SU-DHL-6 (cell line): ENCODE data around the gene KLHL29.

ENCODE experiments used
- EZH2phosphoT487 ChIP-seq: fragments of 200-600 bp; sonication (generic), shearing (Covaris generic); conservative IDR thresholded peaks from 2 replicates; pipeline ENCODE4 v1.6.1; 2018; ENCODE audit warnings: mild to moderate bottlenecking, antibody characterized with exemption, low read length, moderate library complexity, mixed read lengths
- TF ChIP-seq, protein P1 (sequence below): fragments of 200-600 bp; sonication (generic); IDR thresholded peaks from one replicate; pipeline ENCODE4 v1.5.1; 2017; ENCODE audit warnings: antibody characterized with exemption, mild to moderate bottlenecking, low read length, moderate library complexity; ENCODE audit not compliant: insufficient read depth, poor library complexity, severe bottlenecking

DNA sequence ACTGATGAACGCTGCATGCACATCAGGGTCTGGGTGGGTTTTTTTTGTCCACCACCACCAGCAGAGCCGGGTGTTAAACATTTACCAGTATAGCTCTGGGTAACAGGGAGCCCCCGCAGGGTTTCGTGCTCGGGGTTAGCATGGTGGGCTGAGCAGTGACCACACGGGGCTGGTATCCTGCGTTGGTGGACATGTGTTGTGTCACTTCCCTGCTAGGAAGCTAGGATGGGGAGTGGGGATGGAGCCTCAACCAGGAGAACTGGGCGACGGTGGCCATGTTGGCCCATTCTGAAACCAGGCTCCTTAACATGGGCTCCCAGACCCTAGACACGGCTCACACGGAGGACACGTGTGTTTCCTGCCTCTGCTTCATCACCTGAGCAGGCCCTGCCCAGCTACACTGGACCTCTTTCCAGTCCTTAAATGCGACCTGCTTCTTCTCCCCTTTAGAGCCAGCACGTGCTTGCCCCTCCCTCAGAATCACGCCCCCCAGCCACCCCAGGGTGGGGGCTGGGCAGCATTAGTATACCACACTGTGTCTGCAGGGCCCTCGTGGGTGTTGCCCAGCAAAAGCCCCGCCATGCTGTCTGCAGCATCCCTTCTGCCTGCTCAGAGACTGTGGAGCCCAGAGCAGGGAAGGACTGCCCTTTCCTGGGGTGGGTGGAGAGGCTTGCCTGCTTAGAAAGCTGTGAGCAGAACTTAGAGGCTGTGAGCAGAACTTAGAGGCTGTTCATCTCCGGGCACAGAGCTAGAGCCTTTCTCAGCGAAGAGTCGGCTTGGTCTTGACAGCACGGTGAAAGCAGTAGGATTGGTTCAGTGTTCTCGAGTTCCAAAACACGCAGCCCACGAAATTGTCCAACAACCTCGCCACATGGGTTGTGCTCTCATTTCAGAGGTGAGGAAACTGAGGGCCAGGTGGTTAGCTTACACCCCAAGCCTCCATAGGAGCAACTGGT is 142.1 kb downstream of the KLHL29 start:
- TF ChIP-seq, protein P1, sequence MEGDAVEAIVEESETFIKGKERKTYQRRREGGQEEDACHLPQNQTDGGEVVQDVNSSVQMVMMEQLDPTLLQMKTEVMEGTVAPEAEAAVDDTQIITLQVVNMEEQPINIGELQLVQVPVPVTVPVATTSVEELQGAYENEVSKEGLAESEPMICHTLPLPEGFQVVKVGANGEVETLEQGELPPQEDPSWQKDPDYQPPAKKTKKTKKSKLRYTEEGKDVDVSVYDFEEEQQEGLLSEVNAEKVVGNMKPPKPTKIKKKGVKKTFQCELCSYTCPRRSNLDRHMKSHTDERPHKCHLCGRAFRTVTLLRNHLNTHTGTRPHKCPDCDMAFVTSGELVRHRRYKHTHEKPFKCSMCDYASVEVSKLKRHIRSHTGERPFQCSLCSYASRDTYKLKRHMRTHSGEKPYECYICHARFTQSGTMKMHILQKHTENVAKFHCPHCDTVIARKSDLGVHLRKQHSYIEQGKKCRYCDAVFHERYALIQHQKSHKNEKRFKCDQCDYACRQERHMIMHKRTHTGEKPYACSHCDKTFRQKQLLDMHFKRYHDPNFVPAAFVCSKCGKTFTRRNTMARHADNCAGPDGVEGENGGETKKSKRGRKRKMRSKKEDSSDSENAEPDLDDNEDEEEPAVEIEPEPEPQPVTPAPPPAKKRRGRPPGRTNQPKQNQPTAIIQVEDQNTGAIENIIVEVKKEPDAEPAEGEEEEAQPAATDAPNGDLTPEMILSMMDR, result no peak
- no peak for TF ChIP-seq EZH2phosphoT487
